Cerebellar cortex (tissue), 1 donor: Measurements from ENCODE around the gene SLC2A1.
A peak's percentile ranks its signal among the peaks of the same experiment; 100 is the strongest.

Experiments
- DNase-seq: peaks from one replicate; pipeline ENCODE4 v3.0.0-alpha.2; 2015; ENCODE audit warnings: low spot score

Gene SLC2A1

GRCh38 chr1:42958488-42959319 is at the start of gene SLC2A1:
TSS of gene SLC2A1 (minus strand) at chr1:42958868. CDS start at chr1:42958651, 217 bp downstream.
- peak; percentile 94 for DNase-seq

GRCh38 chr1:43007377-43008114 is 48.9 kb upstream of the SLC2A1 start:
- DNase-seq, result no peak

- no peak for DNase-seq
Observed at GRCh38 chr1:43005460-43006361, 47.0 kb upstream of the SLC2A1 start.

GRCh38 chr1:43004587-43005459 is 46.2 kb upstream of the SLC2A1 start:
- no peak for DNase-seq

- no peak for DNase-seq
Observed at GRCh38 chr1:43002766-43003165, 44.1 kb upstream of the SLC2A1 start.

GRCh38 chr1:43002116-43002515 is 43.4 kb upstream of the SLC2A1 start:
- DNase-seq, result no peak

- DNase-seq, result no peak
Observed at GRCh38 chr1:43001434-43001833, 42.8 kb upstream of the SLC2A1 start.

GRCh38 chr1:43000271-43000670 is 41.6 kb upstream of the SLC2A1 start:
- DNase-seq, result no peak

GRCh38 chr1:42999308-42999707 is 40.6 kb upstream of the SLC2A1 start:
- no peak for DNase-seq

- DNase-seq, result peak; percentile 25
Observed at GRCh38 chr1:42998386-42998785, 39.7 kb upstream of the SLC2A1 start.

GRCh38 chr1:42996384-42996970 is 37.8 kb upstream of the SLC2A1 start:
- no peak for DNase-seq

- DNase-seq, result peak; percentile 24
Observed at GRCh38 chr1:42993502-42994136, 35.0 kb upstream of the SLC2A1 start.

- DNase-seq, result peak; percentile 58
Observed at GRCh38 chr1:42992054-42992571, 33.4 kb upstream of the SLC2A1 start.

- DNase-seq, result no peak
Observed at GRCh38 chr1:42990757-42991346, 32.2 kb upstream of the SLC2A1 start.

- DNase-seq, result no peak
Observed at GRCh38 chr1:42983693-42984092, 25.0 kb upstream of the SLC2A1 start.

- DNase-seq, result no peak
Observed at GRCh38 chr1:42983253-42983652, 24.6 kb upstream of the SLC2A1 start.

- DNase-seq, result no peak
Observed at GRCh38 chr1:42982641-42983040, 24.0 kb upstream of the SLC2A1 start.

- no peak for DNase-seq
Observed at GRCh38 chr1:42981871-42982270, 23.2 kb upstream of the SLC2A1 start.

- DNase-seq, result no peak
Observed at GRCh38 chr1:42981255-42981805, 22.7 kb upstream of the SLC2A1 start.
